Epidermal melanocyte (primary cell): ENCODE results near the gene CHMP1B.
"Not testable (repeated sequence)": the region's sequence is repeated elsewhere in the genome, so short reads cannot be mapped to it uniquely, and the experiment has no call there.

ENCODE experiments used
- DNase-seq: peaks from one replicate; pipeline ENCODE4 v3.0.0; 2011; ENCODE audit warnings: low spot score; ENCODE audit not compliant: insufficient read length

The CHMP1B gene

DNA sequence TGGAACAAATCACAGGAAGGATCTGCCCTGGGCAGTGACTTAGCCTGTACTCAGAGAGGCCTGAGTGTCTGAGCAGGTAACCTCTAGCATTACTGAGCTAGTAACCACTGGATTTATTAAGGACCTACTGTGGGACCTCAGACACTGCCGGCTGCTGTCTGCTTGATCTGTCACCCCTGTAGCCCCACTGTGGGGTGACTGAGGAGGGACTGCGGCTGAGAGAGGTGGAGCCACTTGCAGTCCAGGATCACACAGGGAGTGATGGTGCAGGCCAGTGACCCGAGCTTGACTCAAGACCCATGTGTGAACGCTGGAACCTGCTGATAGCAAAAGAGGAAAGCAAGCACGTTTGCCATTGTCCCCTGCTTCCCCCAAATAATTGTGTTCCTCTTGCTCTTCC lies 15.6 kb downstream of the CHMP1B start:
- no peak for DNase-seq

DNA sequence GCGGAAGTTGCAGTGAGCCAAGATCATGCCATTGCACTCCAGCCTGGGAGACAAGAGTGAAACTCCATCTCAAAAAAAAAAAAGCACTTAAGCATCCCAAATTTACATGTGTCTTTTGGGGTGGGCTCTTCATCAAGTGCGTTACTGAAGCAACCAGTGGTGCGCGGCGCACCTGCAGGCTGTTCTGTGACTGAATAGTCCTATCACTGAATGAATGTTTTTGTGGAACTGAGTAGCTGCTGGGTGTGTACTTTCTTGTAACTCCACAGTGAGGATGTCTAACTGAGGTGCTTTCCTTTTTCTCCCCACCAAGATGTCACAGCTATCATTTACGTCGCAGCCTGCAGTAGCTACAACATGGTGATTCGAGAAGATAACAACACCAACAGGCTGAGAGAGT lies 17.0 kb downstream of the CHMP1B start:
- DNase-seq = no peak

DNA sequence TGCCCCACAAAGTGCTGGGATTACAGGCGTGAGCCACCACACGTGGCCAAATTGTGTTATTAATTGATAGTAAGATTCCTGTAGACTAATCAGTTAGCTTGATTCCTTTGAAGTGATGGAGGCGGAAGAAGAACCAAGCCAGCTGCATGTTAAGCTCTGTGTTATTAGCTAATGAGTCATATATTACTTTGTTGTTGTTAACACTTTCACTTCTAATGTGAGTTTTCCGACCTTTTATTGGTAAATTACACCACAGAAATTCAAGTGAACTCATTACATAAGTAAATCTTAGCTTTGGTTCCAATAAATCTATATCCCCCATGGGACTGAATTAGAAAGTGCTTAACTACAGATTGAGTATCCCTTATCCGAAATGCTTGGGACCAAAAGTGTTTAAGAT lies 20.3 kb downstream of the CHMP1B start:
- no peak for DNase-seq

DNA sequence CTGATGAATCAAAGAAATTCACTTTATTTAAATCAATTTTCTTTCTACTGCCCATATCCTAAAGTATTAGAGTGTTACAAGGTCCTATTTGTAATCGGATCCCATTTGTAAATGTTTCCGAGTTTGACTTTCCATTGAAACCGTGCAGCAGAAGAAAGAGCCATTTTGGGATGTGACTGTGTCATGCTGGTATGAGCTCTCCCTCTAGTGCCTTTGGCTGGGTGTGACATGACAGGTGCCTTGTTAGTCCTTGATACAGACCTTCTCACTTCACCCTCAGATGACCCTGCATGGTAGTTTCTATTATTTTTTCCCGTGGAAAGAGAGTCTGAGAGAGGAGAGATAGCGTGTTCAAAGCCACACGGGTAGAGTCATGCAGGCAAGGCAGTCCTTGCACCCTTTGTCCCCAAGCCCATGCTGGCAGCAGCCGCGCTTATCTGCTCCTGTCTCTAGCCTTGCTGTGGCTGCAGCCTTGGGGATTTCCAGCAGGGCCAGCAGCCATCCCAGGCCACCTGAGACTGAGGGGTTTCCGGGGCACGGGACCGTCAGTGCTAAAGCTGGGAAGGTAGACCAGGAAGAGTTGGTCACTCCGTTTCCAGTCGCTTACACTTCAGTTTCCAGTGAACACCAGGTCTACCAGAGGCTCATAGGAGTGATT lies 21.4 kb downstream of the CHMP1B start:
- DNase-seq = no peak

DNA sequence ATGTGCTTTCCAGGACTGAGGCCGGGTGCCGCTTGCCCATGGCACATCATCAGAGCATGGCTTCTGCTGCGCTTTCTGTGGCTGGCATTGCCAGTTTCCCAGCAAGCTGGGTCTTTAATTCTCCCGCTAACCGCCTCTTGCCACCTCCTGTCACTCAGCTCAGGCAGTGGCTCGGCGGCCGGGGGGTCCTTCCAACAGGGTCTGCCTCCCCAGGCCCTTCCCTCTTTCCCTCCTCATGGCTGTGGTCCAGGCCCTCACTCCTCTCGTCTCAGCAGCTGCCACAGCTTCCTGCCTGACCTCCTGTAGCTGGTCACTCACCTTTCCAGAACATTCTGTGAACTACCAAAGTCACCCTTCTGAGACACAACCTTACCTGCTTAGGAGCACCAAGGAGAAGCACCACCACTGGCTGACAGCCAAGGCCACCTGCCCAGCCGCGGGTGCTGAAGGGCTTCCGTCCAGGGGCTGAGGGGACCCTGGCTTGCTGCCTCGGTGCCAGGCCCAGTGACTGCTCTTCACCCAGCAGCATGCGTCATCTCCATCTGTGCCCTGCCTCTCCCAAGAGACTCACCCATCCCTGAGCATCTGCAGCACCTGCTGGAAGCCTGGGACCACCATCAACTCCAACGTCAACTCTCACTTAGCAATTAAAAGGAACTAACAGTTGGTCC lies 22.6 kb downstream of the CHMP1B start:
- DNase-seq = no peak

DNA sequence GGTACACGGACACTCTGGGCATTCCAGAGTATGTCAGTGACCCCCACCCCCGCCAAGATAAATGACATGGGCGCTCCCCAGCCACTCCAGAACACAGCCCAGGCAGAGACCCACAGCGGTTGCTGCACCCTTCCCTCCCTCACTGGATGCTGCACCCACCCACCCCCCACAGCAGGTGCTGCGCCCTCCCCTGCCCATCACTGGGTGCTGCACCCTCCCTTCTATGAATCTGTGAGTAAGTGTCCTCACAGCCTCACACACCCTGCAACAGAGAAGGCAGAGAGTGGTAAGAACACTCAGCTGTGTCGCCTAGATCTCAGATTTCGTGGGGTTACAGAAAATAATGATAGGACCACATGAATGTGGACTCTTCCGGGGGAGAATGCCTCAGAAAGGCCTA lies 23.5 kb downstream of the CHMP1B start:
- no peak for DNase-seq

DNA sequence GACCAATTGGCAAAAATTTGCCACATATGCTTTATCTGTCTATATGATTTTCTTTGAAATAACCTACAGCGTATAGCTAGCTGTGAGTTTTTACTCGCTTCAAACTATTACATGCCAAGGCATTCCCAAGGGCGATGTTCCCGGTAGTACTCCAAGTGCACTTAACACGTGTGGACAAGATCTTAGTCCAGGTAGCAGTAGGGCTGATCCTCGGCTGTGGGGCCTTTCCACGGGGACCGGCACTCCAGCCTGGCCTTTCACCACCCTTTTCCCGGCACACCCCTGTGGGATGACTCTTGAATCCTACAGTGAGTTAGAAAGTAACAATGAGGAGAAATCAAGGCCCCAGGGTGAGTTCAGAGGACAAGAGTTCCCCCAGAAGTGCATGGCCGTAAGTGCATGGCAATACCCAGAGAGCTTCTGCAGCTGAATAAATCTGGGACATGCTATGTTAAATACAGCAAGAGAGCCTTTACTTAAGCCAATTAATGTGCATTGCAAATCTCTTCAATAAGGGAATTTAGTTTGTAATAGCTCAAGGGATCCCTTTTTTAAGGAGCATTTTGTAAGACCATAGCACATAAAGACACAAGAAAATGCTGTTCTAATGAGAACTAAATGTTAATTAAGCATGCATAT lies 26.4 kb downstream of the CHMP1B start:
- no peak for DNase-seq

DNA sequence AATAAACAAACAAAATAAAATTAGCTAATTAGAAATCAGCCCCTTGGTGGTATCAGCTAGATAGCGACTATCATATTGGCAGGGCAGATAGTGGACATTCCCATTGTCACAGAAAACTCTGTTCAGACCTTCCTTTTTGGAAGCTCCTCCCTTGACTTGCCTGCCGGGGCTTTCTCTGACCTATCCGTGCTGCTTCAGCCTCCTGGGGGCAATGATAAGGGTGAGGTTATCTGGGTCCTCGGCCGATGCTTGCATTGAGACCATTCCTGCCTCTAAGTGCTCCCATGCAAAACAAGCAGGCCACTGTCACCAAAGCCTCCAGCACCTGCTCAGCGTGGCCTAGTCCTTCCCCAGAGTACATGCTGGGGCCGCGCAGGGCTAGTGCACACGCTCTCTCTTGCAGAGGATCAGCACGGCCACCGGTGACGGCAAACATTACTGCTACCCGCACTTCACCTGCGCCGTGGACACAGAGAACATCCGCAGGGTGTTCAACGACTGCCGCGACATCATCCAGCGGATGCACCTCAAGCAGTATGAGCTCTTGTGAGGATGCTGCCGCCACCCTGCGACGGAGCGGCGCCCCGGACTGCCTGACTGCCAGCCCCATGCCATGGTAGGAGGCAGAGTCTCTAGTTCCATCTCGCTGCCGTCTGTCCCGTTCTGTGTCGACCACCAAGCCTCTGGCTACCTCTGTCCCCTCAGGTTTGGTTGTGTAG lies 29.5 kb downstream of the CHMP1B start:
- DNase-seq = no peak

DNA sequence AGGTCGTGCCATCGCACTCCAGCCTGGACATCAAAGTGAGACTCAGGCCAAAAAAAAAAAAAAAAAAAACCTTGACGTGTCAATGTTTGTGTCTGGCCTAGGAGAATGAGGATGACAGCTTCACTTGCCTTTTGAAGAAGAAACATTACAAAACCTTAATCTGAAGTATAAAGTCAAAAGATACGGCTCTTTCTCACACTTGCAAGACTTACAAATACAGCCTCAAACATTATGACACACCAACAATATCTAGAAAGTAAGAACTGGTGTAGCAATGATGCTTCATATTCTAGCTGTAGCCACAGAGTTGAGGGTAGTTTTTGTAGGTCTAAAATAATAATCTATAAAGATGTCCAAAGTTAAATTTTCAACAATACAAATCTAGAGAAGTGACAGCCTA lies 31.4 kb downstream of the CHMP1B start:
- DNase-seq = no peak

DNA sequence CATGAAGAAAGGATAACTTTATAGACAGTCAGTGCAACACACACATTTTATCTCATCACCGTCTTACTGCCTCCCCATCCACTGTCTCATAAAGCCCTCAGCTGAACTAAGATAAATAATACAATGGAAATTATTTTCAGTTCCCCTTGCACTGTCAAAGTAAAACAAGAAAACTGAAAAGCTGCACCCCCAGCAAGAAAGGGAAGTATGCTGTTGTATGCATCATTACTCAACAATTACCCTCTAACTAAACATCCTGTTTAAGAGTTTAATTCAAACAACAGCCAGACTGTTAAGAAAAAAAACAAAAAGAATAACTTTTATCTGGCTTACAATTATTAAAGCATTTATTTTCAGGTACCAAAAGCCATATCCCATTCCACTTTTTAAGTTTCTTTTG lies 31.9 kb downstream of the CHMP1B start:
- DNase-seq = no peak

DNA sequence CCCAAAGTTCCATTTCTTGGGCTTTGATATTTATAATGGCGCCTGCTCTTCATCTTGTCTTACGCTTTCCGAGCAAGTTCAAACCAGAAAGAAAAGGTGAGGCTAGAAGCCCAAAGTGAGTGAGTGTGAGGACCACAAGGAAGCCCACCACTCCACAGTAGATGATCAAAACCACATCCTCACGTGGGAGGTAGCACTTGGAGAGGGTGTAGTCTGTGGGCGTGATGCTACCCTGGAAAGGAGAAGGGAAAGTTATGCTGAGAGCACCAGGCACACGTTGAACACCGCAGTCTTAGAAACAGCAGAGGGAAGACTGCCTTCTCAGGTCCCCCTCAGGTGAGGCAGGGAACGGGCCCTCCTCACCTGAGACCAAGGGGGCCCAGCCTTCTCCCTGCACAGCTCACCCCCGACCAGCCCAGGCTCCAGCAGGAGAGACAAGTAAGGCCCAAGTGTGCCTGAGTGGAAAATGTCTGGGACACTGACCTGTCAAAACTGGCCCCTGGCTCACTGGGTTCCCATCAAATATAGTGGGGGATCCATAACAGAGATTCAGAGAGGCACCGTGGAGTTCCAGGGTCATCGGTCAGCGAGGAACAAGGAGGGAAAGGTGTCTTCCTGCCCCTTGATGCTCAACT lies 33.3 kb downstream of the CHMP1B start:
- DNase-seq = no peak

DNA sequence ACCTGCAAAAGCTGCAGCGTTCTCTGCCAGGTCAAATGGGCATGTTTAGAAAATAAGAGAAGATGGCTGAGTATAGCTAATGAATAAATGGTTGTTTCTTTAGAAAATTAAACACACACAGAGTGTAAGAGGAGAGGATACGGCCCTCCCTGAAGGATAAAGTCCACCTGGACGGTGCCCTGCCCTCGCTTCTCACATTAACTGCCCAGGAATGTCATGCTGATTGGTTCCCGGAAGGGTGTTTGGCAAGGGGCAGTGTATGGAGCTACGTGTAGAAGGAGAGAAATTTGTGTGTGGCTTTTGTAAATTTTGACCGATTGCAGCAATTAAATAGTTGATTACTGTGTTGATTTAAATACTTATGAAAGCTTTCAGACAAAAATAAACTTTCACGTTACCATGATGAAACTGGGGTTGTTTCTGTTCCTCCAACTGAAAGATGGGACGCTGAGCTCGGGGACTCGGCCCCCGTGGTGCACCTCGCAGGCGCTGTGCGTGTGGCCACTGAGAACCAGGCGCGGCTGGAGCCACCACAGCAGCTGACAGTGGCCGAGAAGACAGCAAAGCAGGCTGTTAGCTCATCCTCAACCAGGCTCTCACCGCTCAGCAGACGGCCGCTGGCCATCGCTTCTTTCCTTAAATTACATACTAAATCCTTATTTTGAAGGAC lies 34.2 kb downstream of the CHMP1B start:
- no peak for DNase-seq

DNA sequence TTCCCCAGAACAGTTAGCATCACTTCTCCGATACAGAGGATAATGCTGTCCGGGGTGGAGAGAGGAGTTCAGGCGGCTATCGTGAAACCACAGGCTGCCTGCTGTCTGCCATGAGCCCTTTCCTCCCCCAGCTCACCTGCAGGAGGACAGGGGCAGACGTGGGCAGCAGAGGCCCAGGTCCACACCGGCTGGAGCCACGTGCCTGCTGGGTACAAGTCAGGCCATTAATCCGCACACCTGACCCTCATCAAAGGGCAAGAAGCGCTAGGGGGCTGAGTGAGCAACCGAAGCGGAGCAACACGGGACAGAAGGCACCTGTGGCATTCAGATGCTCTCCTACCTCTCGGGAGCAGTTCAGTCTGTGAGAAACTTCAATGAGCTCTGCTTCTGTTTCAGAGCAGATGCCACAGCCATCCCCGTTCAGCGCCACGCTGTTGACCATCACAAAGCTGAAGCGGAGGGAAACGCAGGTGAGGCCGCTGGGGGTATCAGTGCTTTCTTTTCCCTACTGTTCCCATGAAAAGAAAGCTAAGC lies 35.4 kb downstream of the CHMP1B start:
- DNase-seq = no peak

DNA sequence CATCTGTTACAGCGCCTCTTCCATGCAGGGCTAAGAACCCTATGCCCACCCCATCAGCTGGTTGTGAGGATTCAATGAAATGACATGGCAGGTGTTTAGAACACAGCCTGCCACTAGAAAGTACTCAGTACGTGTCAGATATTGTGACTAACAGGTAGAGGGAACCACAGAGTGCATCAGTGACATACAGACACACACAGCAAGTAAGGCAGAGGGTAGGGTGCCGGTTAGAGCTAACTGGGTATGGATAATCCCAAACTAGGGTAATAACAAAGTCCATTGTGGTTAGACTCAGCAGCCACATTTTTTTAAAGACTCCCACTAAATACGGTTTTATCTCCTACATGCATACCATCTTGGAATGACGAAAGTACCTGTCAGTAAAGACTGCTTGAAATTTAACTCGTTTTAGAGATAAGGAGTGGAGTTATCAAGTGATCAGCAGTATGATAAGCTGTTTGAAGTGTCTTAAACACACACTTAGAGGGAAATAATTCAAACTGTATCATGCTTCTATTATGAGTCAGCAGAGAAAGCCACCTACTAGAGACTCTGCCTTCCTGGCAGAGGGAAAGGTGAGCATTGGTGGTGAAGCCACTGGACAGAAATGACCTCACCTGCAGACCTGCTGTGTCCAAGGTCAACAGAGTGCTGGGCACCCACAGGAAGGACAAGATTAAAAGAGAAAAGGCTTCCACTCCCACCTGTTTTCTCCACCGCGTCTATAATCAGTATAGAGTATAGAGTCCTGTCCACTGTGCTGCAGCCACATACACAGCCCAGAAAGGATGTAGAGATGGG lies 36.3 kb downstream of the CHMP1B start:
- DNase-seq = no peak

DNA sequence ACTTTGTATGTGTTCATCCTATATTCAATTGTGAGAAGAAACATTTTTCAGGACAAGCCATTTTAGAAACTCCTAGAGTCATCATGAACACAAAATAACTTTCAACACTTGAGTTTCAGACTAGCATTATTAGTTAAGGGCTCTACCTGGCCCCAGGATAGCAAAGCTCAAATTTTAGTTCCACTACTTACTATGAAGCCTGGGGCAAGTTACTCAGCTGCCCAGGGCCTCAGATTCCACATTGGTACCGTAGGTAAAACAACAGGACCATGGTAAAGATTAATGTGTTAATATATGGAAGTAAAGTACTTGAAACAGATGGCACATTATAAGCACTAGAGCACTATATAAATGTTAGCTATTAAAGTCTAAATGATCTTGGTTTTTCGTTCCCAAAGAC lies 37.5 kb downstream of the CHMP1B start:
- DNase-seq = no peak

DNA sequence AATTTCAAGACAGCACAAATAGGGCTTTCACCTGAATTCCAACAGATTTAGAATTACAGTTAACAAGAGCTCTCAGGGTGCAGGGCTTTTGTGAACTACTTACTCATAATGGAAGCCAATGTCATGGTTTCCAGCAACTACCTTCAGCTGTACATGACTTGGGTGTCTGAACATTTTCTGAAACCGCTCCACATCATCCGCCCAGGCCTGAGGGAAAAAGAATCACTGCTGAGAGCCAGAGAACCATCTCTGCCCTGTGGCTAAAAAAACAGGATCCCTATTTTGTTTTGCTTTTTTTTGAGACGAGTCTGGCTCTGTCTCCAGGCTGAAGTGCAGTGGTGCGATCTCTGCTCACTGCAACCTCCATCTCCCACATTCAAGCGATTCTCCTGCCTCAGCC lies 38.1 kb downstream of the CHMP1B start:
- no peak for DNase-seq

DNA sequence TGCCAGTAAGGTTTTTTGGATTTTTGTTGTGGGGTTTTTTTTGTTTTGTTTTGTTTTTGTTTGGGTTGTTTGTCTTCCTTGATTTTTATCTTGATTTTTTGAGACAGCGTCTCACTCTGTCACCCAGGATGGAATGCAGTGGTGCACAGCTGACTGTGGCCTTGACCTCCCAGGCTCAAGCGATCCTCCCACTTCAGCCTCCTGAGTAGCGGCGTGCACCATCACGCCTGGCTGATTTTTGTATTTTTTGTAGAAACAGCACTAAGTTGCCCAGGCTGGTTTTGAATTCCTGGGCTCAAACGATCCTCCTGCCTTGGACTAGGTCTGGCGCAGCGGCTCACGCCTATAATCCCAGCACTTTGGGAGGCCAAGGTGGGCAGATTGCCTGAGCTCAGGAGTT lies 40.5 kb downstream of the CHMP1B start:
- DNase-seq = no peak

DNA sequence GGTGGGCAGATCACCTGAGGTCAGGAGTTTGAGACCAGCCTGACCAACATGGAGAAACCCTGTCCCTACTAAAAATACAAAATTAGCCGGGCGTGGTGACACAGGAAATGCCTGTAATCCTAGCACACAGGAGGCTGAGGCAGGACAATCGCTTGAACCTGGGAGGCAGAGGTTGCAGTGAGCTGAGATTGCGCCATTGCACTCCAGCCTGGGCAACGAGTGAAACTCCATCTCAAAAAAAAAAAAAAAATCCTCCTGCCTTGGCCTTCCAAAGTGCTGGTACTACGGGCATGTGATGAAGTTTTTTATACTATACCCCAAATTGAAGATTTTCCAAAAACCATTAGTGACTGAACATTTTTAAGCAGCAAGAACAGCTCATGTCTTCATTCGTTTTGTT lies 41.2 kb downstream of the CHMP1B start:
- DNase-seq = not testable (repeated sequence)

DNA sequence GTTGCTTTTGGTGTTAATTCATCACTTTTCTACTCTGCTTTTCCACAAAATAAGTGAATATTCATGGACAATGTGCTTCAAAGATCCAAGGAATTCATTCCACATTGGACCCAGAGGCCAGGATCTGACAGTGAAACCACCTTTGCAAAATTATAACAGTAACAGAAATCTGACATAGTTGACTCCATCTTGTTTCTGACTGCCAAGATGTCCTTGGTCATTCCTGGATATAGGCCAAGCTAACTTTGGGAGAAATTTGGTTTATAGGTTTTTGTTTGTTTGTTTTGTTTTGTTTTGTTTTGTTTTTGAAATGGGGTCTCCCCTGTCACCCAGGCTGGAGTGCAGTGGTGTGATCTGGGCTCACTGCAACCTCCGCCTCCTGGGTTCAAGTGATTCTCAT lies 46.6 kb downstream of the CHMP1B start:
- DNase-seq = no peak

DNA sequence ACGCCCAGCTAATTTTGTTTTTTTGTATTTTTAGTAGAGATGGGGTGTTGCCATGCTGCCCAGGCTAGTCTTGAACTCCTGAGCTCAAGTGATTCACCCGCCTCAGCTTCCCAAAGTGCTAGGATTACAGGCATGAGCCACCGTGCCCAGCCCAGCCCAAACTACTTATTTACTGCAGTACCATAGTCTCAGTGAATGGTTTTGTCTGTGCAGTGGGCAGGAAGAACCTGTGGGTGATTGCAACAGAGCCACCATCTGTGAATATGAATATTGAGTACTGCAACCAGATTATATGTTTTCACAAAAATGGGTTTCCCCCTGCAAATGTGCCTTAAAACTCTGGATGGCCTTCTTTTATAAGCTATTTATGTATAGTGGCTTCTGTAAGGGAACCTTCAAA lies 47.9 kb downstream of the CHMP1B start:
- no peak for DNase-seq
